ENCODE data around the gene CEP85L. TPM values are rescaled to one million over a fixed set of nuclear protein-coding genes. Genes with fewer than 3 reads are reported as not detected.
A peak's percentile ranks its signal among the peaks of the same experiment; 100 is the strongest.

Gene CEP85L
- total RNA-seq: 13.2 and 16.4 TPM in 2 replicates

- H3K4me3 ChIP-seq (ENCODE audit: low read depth, low read length): peak within 1 kb of the TSS; percentile 92
- no peak for TF ChIP-seq CTCF (IDR thresholded peaks at IDR 0.05; ENCODE audit: insufficient read depth, low read depth, low read length)
- peak; percentile 90 for DNase-seq (ENCODE audit: low read depth)
These were observed at the start of gene CEP85L for GRCh38 chr6:118651282-118652050. TSS of gene CEP85L (minus strand) at chr6:118651591. CDS start at chr6:118651269, 322 bp downstream.

- no peak for DNase-seq (ENCODE audit: low read depth)
- no peak overlapping the region for H3K4me3 ChIP-seq (ENCODE audit: low read depth, low read length)
- no peak for TF ChIP-seq CTCF (IDR thresholded peaks at IDR 0.05; ENCODE audit: insufficient read depth, low read depth, low read length)
These were observed 49.1 kb upstream of the CEP85L start for GRCh38 chr6:118700531-118700930.

- no peak for DNase-seq (ENCODE audit: low read depth)
- no peak overlapping the region for H3K4me3 ChIP-seq (ENCODE audit: low read depth, low read length)
- TF ChIP-seq CTCF (IDR thresholded peaks at IDR 0.05; ENCODE audit: insufficient read depth, low read depth, low read length): no peak
These were observed 46.2 kb upstream of the CEP85L start for GRCh38 chr6:118697554-118697953.

GRCh38 chr6:118696271-118696670, 44.9 kb upstream of the CEP85L start:
- TF ChIP-seq CTCF (IDR thresholded peaks at IDR 0.05; ENCODE audit: insufficient read depth, low read depth, low read length): no peak
- H3K4me3 ChIP-seq (ENCODE audit: low read depth, low read length): no peak overlapping the region
- no peak for DNase-seq (ENCODE audit: low read depth)

- no peak for DNase-seq (ENCODE audit: low read depth)
- H3K4me3 ChIP-seq (ENCODE audit: low read depth, low read length): no peak overlapping the region
- no peak for TF ChIP-seq CTCF (IDR thresholded peaks at IDR 0.05; ENCODE audit: insufficient read depth, low read depth, low read length)
These were observed 42.2 kb upstream of the CEP85L start for GRCh38 chr6:118693562-118693961.

- TF ChIP-seq CTCF (IDR thresholded peaks at IDR 0.05; ENCODE audit: insufficient read depth, low read depth, low read length): no peak
- DNase-seq (ENCODE audit: low read depth): no peak
- H3K4me3 ChIP-seq (ENCODE audit: low read depth, low read length): no peak overlapping the region
These were observed 34.5 kb upstream of the CEP85L start for GRCh38 chr6:118685823-118686449.

All from fibroblast of villous mesenchyme (primary cell).